GM21737 (cell line): ENCODE measurements around the gene ENPP1.

Experiments used
- ATAC-seq: cut with Tn5 transposase; IDR thresholded peaks from one replicate; pipeline ENCODE4 v1.9.1; 2021; ENCODE audit warnings: mild to moderate bottlenecking, moderate library complexity; ENCODE audit not compliant: unreplicated experiment

ENPP1 gene

GRCh38 chr6:131807644-131808459 lies at the start of gene ENPP1:
Gene ENPP1 (plus strand): TSS chr6:131808020. CDS start chr6:131808036, 16 bp downstream.
- ATAC-seq = peak; percentile 57

- no peak for ATAC-seq
Measured at GRCh38 chr6:131758920-131759319, 48.9 kb upstream of the ENPP1 start.

GRCh38 chr6:131761060-131761761 lies 46.6 kb upstream of the ENPP1 start:
- ATAC-seq = no peak

- ATAC-seq = no peak
Measured at GRCh38 chr6:131761762-131762067, 46.1 kb upstream of the ENPP1 start.

- ATAC-seq = no peak
Measured at GRCh38 chr6:131762984-131763383, 44.8 kb upstream of the ENPP1 start.

GRCh38 chr6:131763749-131764148 lies 44.1 kb upstream of the ENPP1 start:
- ATAC-seq = no peak

GRCh38 chr6:131764350-131764749 lies 43.5 kb upstream of the ENPP1 start:
- no peak for ATAC-seq

GRCh38 chr6:131765081-131765803 lies 42.6 kb upstream of the ENPP1 start:
- no peak for ATAC-seq

- no peak for ATAC-seq
Measured at GRCh38 chr6:131765804-131766135, 42.0 kb upstream of the ENPP1 start.

GRCh38 chr6:131766631-131767030 lies 41.2 kb upstream of the ENPP1 start:
- ATAC-seq = no peak

GRCh38 chr6:131768964-131769363 lies 38.9 kb upstream of the ENPP1 start:
- no peak for ATAC-seq

GRCh38 chr6:131769385-131770141 lies 38.3 kb upstream of the ENPP1 start:
- no peak for ATAC-seq

- ATAC-seq = no peak
Measured at GRCh38 chr6:131770776-131771175, 37.0 kb upstream of the ENPP1 start.

- no peak for ATAC-seq
Measured at GRCh38 chr6:131773284-131773950, 34.4 kb upstream of the ENPP1 start.

GRCh38 chr6:131775886-131776285 lies 31.9 kb upstream of the ENPP1 start:
- ATAC-seq = no peak

- no peak for ATAC-seq
Measured at GRCh38 chr6:131776985-131777384, 30.8 kb upstream of the ENPP1 start.

- ATAC-seq = no peak
Measured at GRCh38 chr6:131778169-131778568, 29.7 kb upstream of the ENPP1 start.

GRCh38 chr6:131779304-131779703 lies 28.5 kb upstream of the ENPP1 start:
- ATAC-seq = no peak

- no peak for ATAC-seq
Measured at GRCh38 chr6:131780600-131780999, 27.2 kb upstream of the ENPP1 start.

- no peak for ATAC-seq
Measured at GRCh38 chr6:131781687-131782086, 26.1 kb upstream of the ENPP1 start.

- no peak for ATAC-seq
Measured at GRCh38 chr6:131782764-131783163, 25.1 kb upstream of the ENPP1 start.
